Muscle of back (tissue), 11 donors: ENCODE measurements around the gene USP22. TPM values are rescaled to one million over a fixed set of nuclear protein-coding genes. Genes with fewer than 3 reads are reported as not detected.
A peak's percentile ranks its signal among the peaks of the same experiment; 100 is the strongest.

ENCODE experiments used
- DNase-seq, 3 donors: peaks; one replicate each; pipeline versions ENCODE4 v3.0.0 to v3.0.0-alpha.2; 2013
- polyA plus RNA-seq, 10 donors: library from polyadenylated mRNA; unstranded; fragments of 120-200 nt; gene quantifications; one replicate each; pipeline ENCODE4 v1.2.1, GENCODE V29; 2013; ENCODE audit not compliant: insufficient read length in 10 of 10

Gene USP22
- polyA plus RNA-seq, 10 donors = 135 to 203 (median 155) TPM

GRCh38 chr17:20961586-20961985 lies 81.2 kb downstream of the USP22 start:
- DNase-seq = peak; percentile 31 to 60 (median 57)

- no peak for DNase-seq
Measured at GRCh38 chr17:20960871-20961270, 81.9 kb downstream of the USP22 start.

GRCh38 chr17:20955427-20956323 lies 87.1 kb downstream of the USP22 start:
- peak in 1 of 3 donors; percentile 7 for DNase-seq

- no peak for DNase-seq
Measured at GRCh38 chr17:20954794-20955193, 88.0 kb downstream of the USP22 start.

- DNase-seq = no peak
Measured at GRCh38 chr17:20952183-20952582, 90.6 kb downstream of the USP22 start.

Other genes starting within 250 kb of the USP22 start
- gene DHRS7B, start 84.0 kb upstream of the USP22 start, polyA plus RNA-seq = 10 to 100 TPM; 20.1 to 29.2 (median 23.7) TPM
- gene TMEM11, start 171.2 kb upstream of the USP22 start, polyA plus RNA-seq = 10 to 100 TPM; 22.9 to 30.0 (median 26.6) TPM
- gene NATD1, start 210.4 kb upstream of the USP22 start, polyA plus RNA-seq = 10 to 100 TPM in 9 of 10 donors, 1 to 10 TPM in 1; 9.8 to 18.1 (median 15.1) TPM
- 10 to 100 TPM; 20.6 to 31.8 (median 24.0) TPM for gene MAP2K3, start 241.7 kb upstream of the USP22 start, polyA plus RNA-seq